NCI-H2227 treated with DMSO at 0.1 percent for 48 hours (cell line): ENCODE data around the gene ATP5F1B.
A peak's percentile ranks its signal among the peaks of the same experiment; 100 is the strongest.
"Not testable (repeated sequence)": the region's sequence is repeated elsewhere in the genome, so short reads cannot be mapped to it uniquely, and the experiment has no call there.

ENCODE experiments used
- DNase-seq: peaks from one replicate; lab custom pipeline; 2025; lab: John Stamatoyannopoulos, UW

The ATP5F1B gene

DNA sequence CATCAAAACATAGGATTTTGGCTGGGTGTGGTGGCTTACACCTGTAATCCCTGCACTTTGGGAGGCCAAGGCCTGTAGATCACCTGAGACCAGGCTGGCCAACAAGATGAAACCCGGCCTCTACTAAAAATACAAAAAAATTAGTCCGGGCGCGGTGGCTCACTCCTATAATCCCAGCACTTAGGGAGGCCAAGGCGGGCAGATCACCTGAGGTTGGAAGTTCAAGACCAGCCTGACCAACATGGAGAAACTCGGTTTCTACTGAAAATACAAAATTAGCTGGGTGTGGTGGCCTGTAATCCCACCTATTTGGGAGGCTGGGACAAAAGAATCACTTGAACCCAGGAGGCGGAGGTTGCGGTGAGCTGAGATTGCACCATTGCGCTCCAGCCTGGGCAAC is 2.2 kb upstream of the ATP5F1B start:
- DNase-seq, result not testable (repeated sequence)

- DNase-seq, result no peak
These were observed 525 bp downstream of the ATP5F1B start for GRCh38 chr12:56645201-56645716.

DNA sequence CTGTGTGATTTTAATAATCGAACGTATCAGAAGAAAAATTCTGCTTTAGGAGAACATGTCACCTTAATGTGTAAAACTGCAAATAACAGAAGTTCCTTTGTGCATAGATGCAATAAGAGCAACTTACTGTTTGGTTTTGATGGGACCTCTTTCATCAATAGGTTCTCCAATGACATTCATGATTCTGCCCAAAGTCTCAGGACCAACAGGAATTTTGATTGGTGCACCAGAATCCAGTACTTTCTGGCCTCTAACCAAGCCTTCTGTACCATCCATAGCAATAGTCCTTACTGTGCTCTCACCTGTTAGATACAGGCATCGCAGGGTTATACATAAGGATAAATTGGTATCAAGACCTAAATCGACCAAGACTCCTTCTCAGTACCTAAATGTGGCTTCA is 1.1 kb downstream of the ATP5F1B start:
- DNase-seq, result no peak

- DNase-seq, result no peak
These were observed 4.6 kb downstream of the ATP5F1B start for GRCh38 chr12:56641219-56641618.

DNA sequence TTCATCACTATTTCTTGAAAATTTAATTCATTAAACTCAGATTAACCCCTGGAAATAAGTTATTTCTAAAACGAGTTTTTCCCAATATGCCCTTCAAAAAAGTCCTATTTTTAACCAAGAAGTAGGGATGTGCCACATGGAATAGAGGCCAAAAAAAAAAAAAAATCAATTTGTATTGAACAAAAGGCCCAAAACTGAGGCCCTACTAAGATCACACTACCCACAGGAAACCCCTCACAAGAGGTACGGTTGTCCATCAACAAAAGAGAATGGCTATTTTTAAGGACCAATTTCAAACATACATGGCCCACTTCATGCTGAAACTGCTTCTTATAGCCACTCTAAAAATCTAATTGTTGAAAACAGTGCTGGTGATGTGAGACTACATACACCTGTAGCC is 8.2 kb downstream of the ATP5F1B start:
- DNase-seq, result no peak

DNA sequence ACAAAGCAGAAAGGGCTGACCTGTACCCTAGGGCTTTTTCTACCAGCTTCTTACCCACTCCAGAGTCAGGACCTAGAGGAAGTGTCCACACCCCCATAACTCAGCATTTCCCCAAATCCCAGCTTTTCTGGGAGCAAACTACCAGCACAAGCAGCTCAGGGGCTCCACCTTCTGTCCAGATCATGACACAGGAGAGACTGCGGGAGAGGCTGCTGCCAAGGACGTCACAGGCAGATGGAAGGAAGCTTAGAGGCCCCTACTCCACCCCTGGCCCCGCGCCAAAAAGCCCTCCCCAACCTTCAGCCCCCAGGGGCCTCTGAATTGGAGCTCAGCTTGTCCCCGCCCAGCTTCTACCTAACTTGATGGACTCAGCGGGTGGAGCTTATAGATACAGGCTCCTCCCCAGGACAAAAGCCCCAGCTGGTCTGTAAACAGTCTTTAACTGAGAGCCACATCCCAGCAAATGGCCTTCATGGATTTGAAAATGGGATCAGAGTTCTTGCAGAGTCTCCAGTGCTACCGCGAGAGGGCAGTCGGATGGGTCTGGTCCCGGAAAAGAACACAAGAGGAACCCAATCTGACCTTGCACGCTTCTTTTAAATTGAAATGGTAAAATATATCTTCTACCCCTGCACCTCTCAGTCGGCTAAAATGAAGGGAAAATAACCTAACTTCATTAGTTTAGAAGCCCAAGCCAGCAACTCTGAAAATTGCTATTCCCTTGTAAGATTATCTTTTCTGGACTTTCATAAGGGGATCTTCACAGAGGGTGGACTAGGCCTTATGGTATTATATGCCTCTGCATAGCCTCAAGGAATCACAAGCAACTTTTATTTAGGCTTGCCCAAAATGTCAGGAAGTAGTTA is 8.9 kb downstream of the ATP5F1B start:
- peak; percentile 94 for DNase-seq

GRCh38 chr12:56635806-56636674 is 9.7 kb downstream of the ATP5F1B start:
- DNase-seq, result peak; percentile 49

GRCh38 chr12:56634837-56635791 is 10.7 kb downstream of the ATP5F1B start:
- DNase-seq, result peak; percentile 7

DNA sequence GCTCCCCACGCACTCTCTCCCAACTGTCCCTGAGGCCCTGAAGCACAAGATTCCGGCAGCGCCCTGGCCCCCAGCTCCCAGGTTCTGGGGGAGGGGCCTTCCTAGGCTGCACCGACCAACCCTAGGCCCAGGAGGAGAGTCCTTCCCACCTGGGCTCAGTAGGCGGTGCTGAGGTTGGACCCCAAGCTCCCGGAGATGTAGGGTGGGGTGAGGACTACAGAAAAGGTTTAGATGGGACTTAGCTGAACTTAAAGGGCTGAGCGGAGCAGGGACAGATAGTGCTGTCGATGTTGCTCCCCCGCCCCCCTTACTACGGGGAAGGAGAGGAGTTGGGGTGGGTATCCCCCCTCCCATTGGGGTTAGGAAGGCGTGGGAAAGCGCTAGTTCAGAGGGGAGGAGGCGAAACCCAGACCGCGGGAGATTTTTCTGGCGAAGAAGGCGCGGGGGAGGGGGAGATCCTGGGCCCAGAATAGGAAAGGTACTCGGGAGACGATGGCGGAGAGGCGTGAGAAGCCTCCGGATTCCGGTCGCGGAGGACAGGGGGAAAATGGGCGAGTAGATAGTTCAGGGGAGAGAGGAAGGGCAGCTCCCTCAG is 11.4 kb downstream of the ATP5F1B start:
- DNase-seq, result peak; percentile 7

- DNase-seq, result no peak
These were observed 12.1 kb downstream of the ATP5F1B start for GRCh38 chr12:56633468-56634241.

DNA sequence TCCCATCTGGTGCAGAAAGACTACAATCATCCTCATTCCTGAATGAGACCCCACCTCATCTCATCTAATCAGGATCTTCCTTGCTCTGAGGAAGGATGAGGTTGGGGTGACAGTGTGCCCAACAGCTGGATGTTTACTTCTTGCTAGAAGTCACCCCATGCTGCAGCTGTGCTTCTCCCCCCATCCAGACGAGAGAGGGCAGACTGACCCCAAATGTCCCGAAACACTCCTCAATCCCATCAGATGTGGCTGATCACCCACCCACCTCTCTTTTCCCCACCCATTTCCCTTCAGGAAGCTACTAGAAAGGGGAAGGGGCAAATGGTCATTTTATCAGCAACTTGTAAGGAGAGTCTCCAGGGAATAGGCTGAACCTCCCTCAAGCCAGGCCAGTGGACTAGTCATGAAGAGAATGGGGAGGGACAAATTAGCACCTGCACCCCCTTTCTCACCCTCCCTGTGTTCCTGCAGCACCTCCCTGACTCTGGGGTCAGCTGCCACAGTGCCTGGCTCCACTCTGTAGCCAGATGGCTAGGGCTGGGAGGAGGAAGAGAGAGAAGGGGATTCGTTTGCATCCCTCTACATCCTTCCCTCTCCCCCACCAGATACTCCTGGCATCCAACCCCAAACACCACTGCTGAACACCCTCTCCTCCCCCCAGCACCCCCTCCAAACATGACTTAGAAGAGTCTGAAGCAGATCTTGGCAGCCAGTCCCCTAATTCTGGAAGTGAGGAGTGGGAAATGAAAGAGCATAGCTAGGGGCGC is 12.9 kb downstream of the ATP5F1B start:
- DNase-seq, result no peak

DNA sequence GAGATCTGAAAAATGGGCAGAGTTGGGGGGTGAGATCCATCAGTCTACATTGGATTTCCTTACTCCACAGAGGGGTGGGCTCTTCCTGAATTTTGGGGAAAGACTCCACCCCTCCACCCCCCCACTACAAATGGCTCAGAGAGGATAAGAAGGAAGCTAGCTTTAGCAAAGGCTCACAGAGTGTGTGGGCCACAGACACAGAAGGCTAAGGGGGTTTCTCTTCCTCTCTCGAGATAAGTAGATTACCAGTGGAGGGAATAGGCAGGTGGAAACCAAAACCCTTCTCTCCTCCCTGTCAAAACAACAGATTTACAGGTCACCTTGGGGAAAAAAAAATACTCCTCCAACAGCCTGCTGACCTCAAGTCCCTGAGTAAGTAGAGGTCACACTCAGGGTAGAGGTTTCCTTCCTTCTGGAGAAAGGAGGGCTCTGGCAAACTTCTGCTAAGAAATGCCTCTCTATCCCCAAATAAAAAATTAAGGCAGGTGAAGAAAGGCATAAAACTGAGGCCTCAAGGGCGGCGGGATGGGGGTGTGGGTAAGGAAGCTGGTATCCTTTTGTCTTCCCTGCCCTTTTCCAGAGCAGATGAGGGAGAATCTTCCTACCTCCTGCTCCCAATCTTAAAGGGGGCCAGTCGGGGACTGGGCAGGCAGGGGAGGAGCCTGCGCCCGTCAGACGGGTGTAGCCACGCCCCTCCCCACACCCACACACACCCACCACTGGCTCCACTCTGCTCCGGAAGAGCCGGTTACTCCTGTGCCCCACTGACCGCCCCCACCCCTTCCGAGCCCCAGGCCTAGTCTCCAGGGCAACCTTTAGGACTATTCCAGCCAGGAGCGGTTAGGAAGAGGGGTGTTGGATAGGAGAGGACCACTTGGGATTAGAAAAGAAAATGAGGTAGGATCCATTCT is 13.7 kb downstream of the ATP5F1B start:
- peak; percentile 7 for DNase-seq

- peak; percentile 18 for DNase-seq
These were observed 15.6 kb downstream of the ATP5F1B start, which contains the start of gene BAZ2A for GRCh38 chr12:56630180-56630632. TSS of gene BAZ2A (minus strand) at chr12:56630326. CDS start at chr12:56617530, 12,796 bp downstream.

GRCh38 chr12:56629459-56630179 is 16.2 kb downstream of the ATP5F1B start:
- DNase-seq, result no peak

DNA sequence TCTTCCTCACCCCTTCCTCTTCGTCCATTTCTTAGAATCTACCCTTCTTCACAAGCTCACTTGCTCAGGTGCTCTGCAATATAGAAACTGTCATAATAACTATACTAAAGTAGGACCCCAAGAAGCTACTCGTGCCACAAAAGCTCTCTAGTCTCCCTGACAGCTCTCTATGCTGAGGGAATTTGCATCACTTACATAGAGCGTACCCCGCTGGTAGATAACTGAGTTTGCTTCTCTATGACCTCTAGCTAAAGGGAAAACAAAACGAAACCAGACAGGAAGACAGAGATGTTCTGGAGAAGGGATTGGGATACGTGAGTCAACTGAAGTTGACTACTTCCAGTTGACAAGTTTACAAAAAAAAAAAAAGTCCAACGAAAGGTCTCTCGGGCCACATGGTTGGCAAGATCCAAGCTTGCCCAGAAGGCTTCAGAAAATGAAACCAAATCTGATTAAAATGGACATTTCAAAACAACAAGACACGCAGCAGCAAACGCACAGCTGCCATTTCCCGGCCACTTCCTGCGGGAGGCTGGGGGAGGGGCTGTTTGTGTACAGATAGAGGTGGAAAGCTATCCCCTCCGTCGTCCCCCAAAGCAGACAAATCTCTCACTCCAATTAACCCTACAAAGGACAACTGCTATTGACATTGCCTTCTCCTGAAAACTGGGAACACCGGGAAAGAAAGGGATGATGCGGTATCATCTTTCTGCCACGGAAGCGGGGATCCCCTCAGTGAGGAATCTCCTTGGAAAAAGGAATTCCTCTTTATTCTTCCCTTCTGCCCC is 16.9 kb downstream of the ATP5F1B start:
- DNase-seq, result peak; percentile 6

GRCh38 chr12:56626701-56627100 is 19.1 kb downstream of the ATP5F1B start:
- DNase-seq, result no peak

DNA sequence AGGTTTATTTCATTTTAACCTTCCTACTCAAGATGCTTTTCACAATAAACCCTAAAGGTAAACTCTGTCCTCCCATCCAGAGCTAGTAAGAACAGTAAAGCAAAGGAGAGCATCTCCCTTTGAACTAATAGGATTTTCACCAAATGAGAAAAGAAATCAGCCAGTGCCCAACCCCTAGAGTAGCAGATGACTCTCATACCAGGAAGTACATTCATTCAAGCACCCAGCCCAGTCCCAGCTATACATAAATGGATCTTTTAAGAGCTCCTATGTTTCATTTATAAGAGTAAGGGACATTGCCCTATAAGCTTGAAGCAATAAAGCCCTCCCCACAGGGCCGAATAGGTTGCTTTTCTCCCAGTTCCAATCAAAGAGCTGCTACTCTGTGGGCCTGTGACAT is 23.2 kb downstream of the ATP5F1B start:
- DNase-seq, result no peak
